Mammary epithelial cell (primary cell): ENCODE results near the gene CELSR1.

ENCODE experiments used
- EZH2 ChIP-seq: IDR thresholded peaks from 2 replicates; pipeline ENCODE4 v1.6.1; 2012; ENCODE audit warnings: low read length, inconsistent platforms, borderline replicate concordance
- TF ChIP-seq, protein P1 (sequence below), 2 donors: IDR thresholded peaks in 1 of 2; conservative IDR thresholded peaks in 1 of 2; 2 replicates each; pipeline ENCODE4 v1.5.1; 2011 to 2012; ENCODE audit warnings: inconsistent platforms in 2 of 2, low read length in 2 of 2, mild to moderate bottlenecking in 2 of 2, control low read depth in 1 of 2, low read depth in 1 of 2; ENCODE audit not compliant: insufficient read depth in 1 of 2; ENCODE audit errors: extremely low read depth in 1 of 2

DNA sequence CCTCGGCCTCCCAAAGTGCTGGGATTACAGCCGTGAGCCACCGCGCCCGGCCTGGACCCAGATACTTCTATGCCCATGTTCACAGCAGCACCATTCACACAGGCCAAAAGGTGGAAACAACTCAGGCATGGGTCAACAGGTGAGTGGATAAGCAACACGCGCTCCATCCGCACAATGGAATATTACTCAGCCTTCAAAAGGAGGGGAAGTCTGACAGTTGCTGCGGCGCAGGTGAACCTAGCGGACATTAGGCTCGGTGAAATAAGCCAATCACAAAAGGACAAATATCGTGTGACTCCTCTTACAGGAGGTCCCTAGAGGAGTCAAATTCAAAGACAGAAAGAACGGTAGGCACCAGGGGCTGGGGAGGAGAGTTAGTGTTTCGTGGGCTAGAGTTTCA is 154.9 kb downstream of the CELSR1 start:
- TF ChIP-seq, protein P1, sequence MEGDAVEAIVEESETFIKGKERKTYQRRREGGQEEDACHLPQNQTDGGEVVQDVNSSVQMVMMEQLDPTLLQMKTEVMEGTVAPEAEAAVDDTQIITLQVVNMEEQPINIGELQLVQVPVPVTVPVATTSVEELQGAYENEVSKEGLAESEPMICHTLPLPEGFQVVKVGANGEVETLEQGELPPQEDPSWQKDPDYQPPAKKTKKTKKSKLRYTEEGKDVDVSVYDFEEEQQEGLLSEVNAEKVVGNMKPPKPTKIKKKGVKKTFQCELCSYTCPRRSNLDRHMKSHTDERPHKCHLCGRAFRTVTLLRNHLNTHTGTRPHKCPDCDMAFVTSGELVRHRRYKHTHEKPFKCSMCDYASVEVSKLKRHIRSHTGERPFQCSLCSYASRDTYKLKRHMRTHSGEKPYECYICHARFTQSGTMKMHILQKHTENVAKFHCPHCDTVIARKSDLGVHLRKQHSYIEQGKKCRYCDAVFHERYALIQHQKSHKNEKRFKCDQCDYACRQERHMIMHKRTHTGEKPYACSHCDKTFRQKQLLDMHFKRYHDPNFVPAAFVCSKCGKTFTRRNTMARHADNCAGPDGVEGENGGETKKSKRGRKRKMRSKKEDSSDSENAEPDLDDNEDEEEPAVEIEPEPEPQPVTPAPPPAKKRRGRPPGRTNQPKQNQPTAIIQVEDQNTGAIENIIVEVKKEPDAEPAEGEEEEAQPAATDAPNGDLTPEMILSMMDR (conservative IDR thresholded peaks at IDR 0.05 in 1 of 2, IDR thresholded peaks at IDR 0.05 in 1 of 2; ENCODE audit: extremely low read depth in 1 of 2, insufficient read depth in 1 of 2, low read depth in 1 of 2, low read length in 2 of 2): no peak
- no peak for TF ChIP-seq EZH2
